OCI-LY7 (cell line): ENCODE data around the gene HMGN4. TPM values are rescaled to one million over a fixed set of nuclear protein-coding genes. Genes with fewer than 3 reads are reported as not detected.

Experiments used
- BruUV-seq: library from RNA; stranded (reverse); fragments of 400-500 nt; replicated peaks from 2 replicates; lab custom pipeline; 2021; lab: Mats Ljungman, UMichigan
- CTCF ChIA-PET: fragments of 300-600 bp; sonication (Branson Sonifier 250); formaldehyde crosslinking; loops from one replicate; lab custom pipeline; 2022; ENCODE audit warnings: antibody characterized with exemption; ENCODE audit not compliant: unreplicated experiment; lab: Charles Lee
- POLR2A ChIA-PET: fragments of 300-600 bp; sonication (Branson Sonifier 250); formaldehyde crosslinking; loops from one replicate; lab custom pipeline; 2022; ENCODE audit warnings: antibody characterized with exemption; lab: Charles Lee
- DNase-seq: peaks from one replicate; pipeline ENCODE4 v3.0.0-alpha.2; 2015; ENCODE audit warnings: low spot score
- H2AFZ ChIP-seq: fragments of 200-600 bp; sonication (generic), shearing (Covaris generic); 2 replicates; pipeline ENCODE4 v1.6.1; 2014; ENCODE audit warnings: mild to moderate bottlenecking, antibody characterized with exemption, low read length, moderate library complexity
- H3K27ac ChIP-seq: fragments of 200-600 bp; sonication (generic); 2 replicates; pipeline ENCODE4 v1.5.1; 2014; ENCODE audit warnings: mixed run types, low read depth, mild to moderate bottlenecking, moderate library complexity, low read length, inconsistent platforms; ENCODE audit not compliant: poor library complexity, severe bottlenecking
- H3K36me3 ChIP-seq: fragments of 200-600 bp; sonication (generic); 2 replicates; pipeline ENCODE4 v1.6.1; 2014; ENCODE audit warnings: mild to moderate bottlenecking, antibody characterized with exemption, low read length, moderate library complexity, mixed read lengths; ENCODE audit not compliant: insufficient read depth
- H3K4me1 ChIP-seq: fragments of 200-600 bp; sonication (generic); 2 replicates; pipeline ENCODE4 v1.5.1; 2014; ENCODE audit warnings: mild to moderate bottlenecking, low read length; ENCODE audit not compliant: insufficient read depth, poor library complexity, severe bottlenecking
- H3K4me2 ChIP-seq: fragments of 200-600 bp; sonication (generic); 2 replicates; pipeline ENCODE4 v1.6.1; 2014; ENCODE audit warnings: mild to moderate bottlenecking, low read length
- H3K4me3 ChIP-seq: fragments of 200-600 bp; sonication (generic); 2 replicates; pipeline ENCODE4 v1.5.1; 2014; ENCODE audit warnings: mild to moderate bottlenecking, low read depth, low read length; ENCODE audit not compliant: poor library complexity, severe bottlenecking
- H3K79me2 ChIP-seq: fragments of 200-600 bp; sonication (generic); 2 replicates; pipeline ENCODE4 v1.6.1; 2016; ENCODE audit warnings: low read depth, mild to moderate bottlenecking, low read length, moderate library complexity, mixed read lengths; ENCODE audit not compliant: insufficient read depth
- H3K9me2 ChIP-seq: fragments of 200-600 bp; sonication (generic); 2 replicates; pipeline ENCODE4 v1.6.1; 2016; ENCODE audit warnings: mild to moderate bottlenecking, low read length, mixed read lengths; ENCODE audit not compliant: insufficient read depth
- H3K9me3 ChIP-seq: fragments of 200-600 bp; sonication (generic); 2 replicates; pipeline ENCODE4 v1.6.1; 2014; ENCODE audit warnings: mild to moderate bottlenecking, mixed run types, low read length, mixed read lengths
- H4K20me1 ChIP-seq: fragments of 200-600 bp; sonication (generic); 2 replicates; pipeline ENCODE4 v1.6.1; 2014; ENCODE audit warnings: mild to moderate bottlenecking, antibody characterized with exemption, low read length, moderate library complexity, mixed read lengths; ENCODE audit not compliant: insufficient read depth
- CTCF ChIP-seq: fragments of 200-600 bp; sonication (generic); conservative IDR thresholded peaks from 2 replicates; pipeline ENCODE4 v1.5.1; 2014; ENCODE audit warnings: mild to moderate bottlenecking, antibody characterized with exemption, low read length, moderate library complexity, mixed read lengths
- EZH2phosphoT487 ChIP-seq: fragments of 200-600 bp; sonication (generic); IDR thresholded peaks from 2 replicates; pipeline ENCODE4 v1.6.1; 2018; ENCODE audit warnings: low read depth, borderline replicate concordance, mild to moderate bottlenecking, mixed run types, antibody characterized with exemption, low read length, moderate library complexity, mixed read lengths
- intact Hi-C: fragments of 100-400 bp; cut with micrococcal nuclease; formaldehyde crosslinking; loops from one replicate; pipeline ENCODE4 v1.10.0; 2022; ENCODE audit not compliant: unreplicated experiment
- total RNA-seq, 2 experiments: library from RNA; depleted of rRNA in 1 of 2; stranded (reverse); fragments of >200 nt in 1 of 2; shearing (Covaris generic) in 1 of 2; gene quantifications; 2 replicates each; pipeline ENCODE4 v1.2.3, GENCODE V29; 2014 to 2022

The HMGN4 gene
- total RNA-seq, 2 experiments from 2014 or later: 104 to 113 TPM

DNA sequence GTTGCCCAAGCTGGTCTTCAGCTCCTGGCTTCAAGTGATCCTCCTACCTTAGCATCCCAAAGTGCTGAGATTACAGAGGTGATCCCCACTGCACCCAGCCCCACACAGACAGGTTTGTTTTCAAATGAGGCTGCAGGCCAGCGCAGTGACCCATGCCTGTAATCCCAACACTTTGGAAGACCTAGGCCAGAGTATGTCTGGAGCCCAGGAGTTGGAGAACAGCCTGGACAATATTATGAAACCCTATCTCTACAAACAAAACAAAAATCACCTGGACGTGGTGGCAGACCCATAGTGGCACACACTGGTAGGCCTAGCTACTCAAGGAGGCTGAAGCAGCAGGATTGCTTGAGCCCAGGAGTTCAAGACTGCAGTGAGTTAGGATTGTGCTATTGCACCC is 8.0 kb upstream of the HMGN4 start:
- intact Hi-C loops: no loop called here
- Histone ChIP-seq H3K4me1 (peaks cover 27% of the 10 kb centered on the region), H3K9me3 (no peaks in the 10 kb centered on the region), H3K4me2 (no peak overlapping the region), H3K9me2 (no peaks in the 10 kb centered on the region), H3K27ac (no peak overlapping the region), H3K4me3 (no peak overlapping the region), H2AFZ (no peak overlapping the region), H4K20me1 (no peaks in the 10 kb centered on the region), H3K79me2 (no peaks in the 10 kb centered on the region), H3K36me3 (no peaks in the 10 kb centered on the region)
- POLR2A ChIA-PET: interaction anchor here (0.9 kb wide), 1 partner anchor 26 kb away, joined by 3 read pairs; no protein-coding TSS in a partner anchor
- DNase-seq: no peak
- CTCF ChIA-PET: no interaction called here
- TF ChIP-seq CTCF: no peak
- no TSS peak for BruUV-seq

DNA sequence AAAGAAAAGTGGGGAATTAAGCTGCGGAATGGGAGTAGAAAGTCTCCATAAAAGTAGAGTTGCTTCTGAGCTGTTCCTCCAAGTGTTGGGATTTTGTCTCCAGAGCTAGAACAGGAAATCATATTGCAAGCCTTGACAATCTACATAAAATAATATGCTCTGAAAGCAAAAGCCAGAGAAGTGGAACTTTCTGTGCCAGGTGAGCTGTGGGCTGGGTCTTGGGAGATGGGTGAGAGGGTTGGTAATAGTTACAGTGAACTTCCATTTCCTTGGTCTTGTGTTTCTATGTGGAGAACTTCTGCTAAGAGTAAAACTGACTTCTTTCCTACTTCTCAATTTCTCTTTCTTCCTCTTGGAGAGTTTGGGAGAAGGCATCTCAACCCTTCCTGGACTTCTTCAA is 6.3 kb upstream of the HMGN4 start:
- no peaks in the 10 kb centered on the region for H3K79me2 ChIP-seq
- peak overlapping the region; percentile 69; the same call in 1 of the 2 replicates for H2AFZ ChIP-seq
- no peaks in the 10 kb centered on the region for H3K36me3 ChIP-seq
- no peaks in the 10 kb centered on the region for H3K9me2 ChIP-seq
- DNase-seq: no peak
- ChIA-PET CTCF (no interaction called here), POLR2A (interaction anchor here (0.6 to 3.0 kb wide), 10 partner anchors 9 to 1169 kb away, joined by 3 to 25 read pairs (median 5); partner anchors contain the start of genes BTN1A1 and BTN2A2)
- H3K4me3 ChIP-seq: peak overlapping the region; percentile 69
- intact Hi-C loops: loop anchor here (1.0 to 2.0 kb wide), 3 partner anchors 11 to 57 kb away; no protein-coding TSS in a partner anchor
- no TSS peak for BruUV-seq
- H3K9me3 ChIP-seq: no peaks in the 10 kb centered on the region
- H4K20me1 ChIP-seq: no peaks in the 10 kb centered on the region
- TF ChIP-seq EZH2phosphoT487 (no peak), CTCF (no peak)
- H3K4me1 ChIP-seq: peaks cover 44% of the 10 kb centered on the region
- H3K4me2 ChIP-seq: peak overlapping the region; percentile 80
- H3K27ac ChIP-seq: peak overlapping the region; percentile 93
